HL-60 (cell line): ENCODE results near the gene TIMM29.
A peak's percentile ranks its signal among the peaks of the same experiment; 100 is the strongest.
"Not testable (repeated sequence)": the region's sequence is repeated elsewhere in the genome, so short reads cannot be mapped to it uniquely, and the experiment has no call there.

ENCODE experiments used
- DNase-seq, 2 experiments: peaks; one replicate each; pipeline ENCODE4 v3.0.0-alpha.2; 2010 to 2020; ENCODE audit warnings: low read depth in 1 of 2, low spot score in 1 of 2
- H3K27ac ChIP-seq: fragments of 250-450 bp; sonication (Bioruptor Pico); replicated peaks from 2 replicates; pipeline ENCODE4 v1.5.1; 2020; ENCODE audit warnings: mild to moderate bottlenecking, moderate library complexity
- H3K27me3 ChIP-seq: fragments of 250-450 bp; sonication (Bioruptor Pico); 2 replicates; pipeline ENCODE4 v1.5.1; 2021; ENCODE audit warnings: mild to moderate bottlenecking, moderate library complexity; ENCODE audit not compliant: insufficient read depth, poor library complexity, severe bottlenecking
- H3K4me3 ChIP-seq: replicated peaks from 2 replicates; pipeline ENCODE4 v1.5.1; 2011; ENCODE audit warnings: mild to moderate bottlenecking, control low read depth, low read length; ENCODE audit not compliant: insufficient read depth
- CTCF ChIP-seq: IDR thresholded peaks from one replicate; pipeline ENCODE4 v1.5.1; 2011; ENCODE audit warnings: low read length, control low read depth, inconsistent platforms; ENCODE audit not compliant: insufficient read depth
- GABPA ChIP-seq: IDR thresholded peaks from 2 replicates; pipeline ENCODE4 v1.6.1; 2012; ENCODE audit warnings: low read depth
- POLR2AphosphoS5 ChIP-seq: IDR thresholded peaks from 2 replicates; pipeline ENCODE4 v1.6.1; 2012; ENCODE audit warnings: low read depth
- SPI1 ChIP-seq: IDR thresholded peaks from 2 replicates; pipeline ENCODE4 v1.6.1; 2012; ENCODE audit warnings: low read depth, mild to moderate bottlenecking, borderline replicate concordance
- TF ChIP-seq, protein P1 (sequence below): IDR thresholded peaks from 2 replicates; pipeline ENCODE4 v1.6.1; 2012; ENCODE audit warnings: low read depth; ENCODE audit not compliant: insufficient replicate concordance

The TIMM29 gene

GRCh38 chr19:10936661-10937084 lies 8.1 kb downstream of the TIMM29 start:
- Histone ChIP-seq H3K27ac (no peak overlapping the region), H3K4me3 (no peak overlapping the region), H3K27me3 (no peaks in the 10 kb centered on the region)
- TF ChIP-seq SPI1: no peak
- TF ChIP-seq CTCF: peak; percentile 21
- peak; percentile 50 to 62 for DNase-seq

GRCh38 chr19:10941649-10942048 lies 13.0 kb downstream of the TIMM29 start:
- H3K4me3 ChIP-seq, H3K27me3 ChIP-seq, H3K27ac ChIP-seq: not testable (repeated sequence)
- peak in 1 of 2 experiments; percentile 38 for DNase-seq

DNA sequence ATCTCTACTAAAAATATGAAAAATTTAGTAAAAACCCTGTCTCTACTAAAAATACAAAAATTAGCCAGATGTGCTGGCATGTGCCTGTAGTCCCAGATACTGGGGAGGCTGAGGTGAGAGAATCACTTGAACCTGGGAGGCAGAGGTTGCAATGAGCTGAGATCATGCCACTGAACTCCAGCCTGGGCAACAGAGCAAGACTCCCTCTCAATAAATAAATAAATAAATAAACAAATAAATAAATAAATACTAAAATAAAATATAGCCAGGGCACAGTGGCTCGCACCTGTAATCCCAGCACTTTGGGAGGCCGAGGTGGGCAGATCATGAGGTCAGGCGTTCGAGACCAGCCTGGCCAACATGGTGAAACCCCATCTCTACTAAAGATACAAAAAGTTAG lies 14.8 kb downstream of the TIMM29 start:
- H3K4me3 ChIP-seq, H3K27me3 ChIP-seq, H3K27ac ChIP-seq, DNase-seq: not testable (repeated sequence)

DNA sequence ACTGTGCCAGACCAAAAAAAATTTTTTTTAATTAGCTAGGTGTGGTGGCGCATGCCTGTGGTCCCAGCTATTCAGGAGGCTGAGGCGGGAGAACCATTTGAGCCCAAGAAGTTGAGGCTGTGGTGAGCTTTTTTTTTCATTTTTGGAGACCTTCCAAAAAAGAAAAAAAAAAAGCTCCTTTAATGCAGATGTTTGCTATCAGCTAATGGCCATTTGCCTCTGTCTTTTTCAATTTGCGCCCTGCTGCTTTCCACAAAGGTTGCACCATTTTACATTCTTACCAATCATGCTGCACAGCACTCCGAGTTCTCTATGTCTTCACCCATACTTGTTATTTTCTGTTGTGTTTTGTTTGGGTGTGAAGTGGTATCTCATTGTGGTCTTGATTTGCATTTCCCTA lies 16.7 kb downstream of the TIMM29 start:
- TF ChIP-seq GABPA: no peak
- no peak for TF ChIP-seq CTCF
- TF ChIP-seq SPI1: no peak
- TF ChIP-seq, protein P1, sequence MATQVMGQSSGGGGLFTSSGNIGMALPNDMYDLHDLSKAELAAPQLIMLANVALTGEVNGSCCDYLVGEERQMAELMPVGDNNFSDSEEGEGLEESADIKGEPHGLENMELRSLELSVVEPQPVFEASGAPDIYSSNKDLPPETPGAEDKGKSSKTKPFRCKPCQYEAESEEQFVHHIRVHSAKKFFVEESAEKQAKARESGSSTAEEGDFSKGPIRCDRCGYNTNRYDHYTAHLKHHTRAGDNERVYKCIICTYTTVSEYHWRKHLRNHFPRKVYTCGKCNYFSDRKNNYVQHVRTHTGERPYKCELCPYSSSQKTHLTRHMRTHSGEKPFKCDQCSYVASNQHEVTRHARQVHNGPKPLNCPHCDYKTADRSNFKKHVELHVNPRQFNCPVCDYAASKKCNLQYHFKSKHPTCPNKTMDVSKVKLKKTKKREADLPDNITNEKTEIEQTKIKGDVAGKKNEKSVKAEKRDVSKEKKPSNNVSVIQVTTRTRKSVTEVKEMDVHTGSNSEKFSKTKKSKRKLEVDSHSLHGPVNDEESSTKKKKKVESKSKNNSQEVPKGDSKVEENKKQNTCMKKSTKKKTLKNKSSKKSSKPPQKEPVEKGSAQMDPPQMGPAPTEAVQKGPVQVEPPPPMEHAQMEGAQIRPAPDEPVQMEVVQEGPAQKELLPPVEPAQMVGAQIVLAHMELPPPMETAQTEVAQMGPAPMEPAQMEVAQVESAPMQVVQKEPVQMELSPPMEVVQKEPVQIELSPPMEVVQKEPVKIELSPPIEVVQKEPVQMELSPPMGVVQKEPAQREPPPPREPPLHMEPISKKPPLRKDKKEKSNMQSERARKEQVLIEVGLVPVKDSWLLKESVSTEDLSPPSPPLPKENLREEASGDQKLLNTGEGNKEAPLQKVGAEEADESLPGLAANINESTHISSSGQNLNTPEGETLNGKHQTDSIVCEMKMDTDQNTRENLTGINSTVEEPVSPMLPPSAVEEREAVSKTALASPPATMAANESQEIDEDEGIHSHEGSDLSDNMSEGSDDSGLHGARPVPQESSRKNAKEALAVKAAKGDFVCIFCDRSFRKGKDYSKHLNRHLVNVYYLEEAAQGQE: no peak
- TF ChIP-seq POLR2AphosphoS5: no peak
- Histone ChIP-seq H3K27ac (no peak overlapping the region), H3K4me3 (no peak overlapping the region), H3K27me3 (no peaks in the 10 kb centered on the region)
- no peak for DNase-seq

GRCh38 chr19:10946958-10947657 lies 18.5 kb downstream of the TIMM29 start:
- H3K27ac ChIP-seq: no peak overlapping the region
- no peak for DNase-seq
- no peaks in the 10 kb centered on the region for H3K27me3 ChIP-seq
- TF ChIP-seq SPI1 (no peak), GABPA (no peak)
- H3K4me3 ChIP-seq: no peak overlapping the region

DNA sequence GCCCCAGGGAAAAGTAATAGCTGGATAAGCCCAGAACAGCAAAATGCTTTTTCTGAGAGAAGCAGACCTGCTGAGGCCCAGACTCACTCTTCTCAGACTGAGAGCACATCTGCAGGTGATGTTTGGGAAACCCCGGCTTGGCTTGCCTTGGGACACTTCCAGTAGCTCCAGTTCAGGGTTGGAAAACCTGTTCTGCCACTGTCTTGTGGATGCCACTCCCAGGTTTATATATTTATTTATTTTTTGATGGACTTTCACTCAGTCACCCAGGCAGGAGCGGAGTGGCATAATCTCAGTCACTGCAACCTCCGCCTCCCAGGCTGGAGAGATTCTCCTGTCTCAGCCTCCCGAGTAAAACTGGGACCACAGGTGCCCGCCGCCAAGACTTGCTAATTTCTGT lies 24.2 kb downstream of the TIMM29 start:
- Histone ChIP-seq H3K4me3 (no peak overlapping the region), H3K27me3 (no peaks in the 10 kb centered on the region), H3K27ac (no peak overlapping the region)
- no peak for TF ChIP-seq GABPA
- no peak for TF ChIP-seq CTCF
- TF ChIP-seq POLR2AphosphoS5: no peak
- TF ChIP-seq, protein P1: no peak
- TF ChIP-seq SPI1: no peak
- no peak for DNase-seq

DNA sequence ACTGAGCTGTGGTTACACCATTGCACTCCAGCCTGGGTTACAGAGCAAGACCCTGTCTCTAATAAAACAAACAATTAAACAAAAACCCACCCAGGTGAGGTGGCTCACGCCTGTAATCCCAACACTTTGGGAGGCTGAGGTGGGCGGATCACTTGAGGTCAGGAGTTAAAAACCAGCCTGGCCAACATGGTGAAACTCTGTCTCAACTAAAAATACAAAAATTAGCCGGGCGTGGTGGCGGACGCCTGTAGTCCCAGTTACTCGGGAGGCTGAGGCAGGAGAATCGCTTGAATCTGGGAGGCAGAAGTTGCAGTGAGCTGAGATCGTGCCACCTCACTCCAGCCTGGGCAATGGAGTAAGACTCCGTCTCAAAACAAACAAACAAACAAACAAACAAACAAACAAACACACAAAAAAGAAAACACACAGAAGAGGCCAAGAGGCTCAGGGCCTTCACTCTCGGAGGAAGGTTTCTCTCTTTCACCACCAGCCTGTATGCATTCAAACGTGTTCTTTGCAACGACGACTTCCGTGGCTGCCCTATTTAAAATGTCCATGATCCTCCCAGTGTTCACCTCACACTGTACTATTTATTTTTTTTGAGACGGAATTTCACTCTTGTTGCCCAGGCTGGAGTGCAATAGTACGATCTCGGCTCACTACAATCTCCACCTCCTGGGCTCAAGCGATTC lies 30.8 kb downstream of the TIMM29 start:
- Histone ChIP-seq H3K4me3 (peak overlapping the region; percentile 65), H3K27ac (peak overlapping the region; percentile 99)
- DNase-seq, H3K27me3 ChIP-seq: not testable (repeated sequence)
